NCI-H1105 (cell line): ENCODE data around the gene CXCL16.

Experiments
- DNase-seq: peaks from one replicate; lab custom pipeline; 2025; lab: John Stamatoyannopoulos, UW

CXCL16 gene

GRCh38 chr17:4739122-4740024, at the start of gene CXCL16, which contains the start of gene ZMYND15:
CXCL16 (minus strand) TSS chr17:4739928; CDS start chr17:4739339, 589 bp downstream.
ZMYND15 (plus strand) TSS chr17:4739833; CDS start chr17:4740549, 716 bp downstream.
- peak; percentile 31 for DNase-seq

GRCh38 chr17:4788807-4789700, 49.3 kb upstream of the CXCL16 start, which contains the start of gene GLTPD2:
GLTPD2 (plus strand) TSS chr17:4788964; CDS start chr17:4789012, 48 bp downstream.
- DNase-seq: no peak

GRCh38 chr17:4788159-4788806, 48.6 kb upstream of the CXCL16 start:
- DNase-seq: no peak

GRCh38 chr17:4786516-4786915, 46.8 kb upstream of the CXCL16 start:
- DNase-seq: no peak

GRCh38 chr17:4786106-4786511, 46.4 kb upstream of the CXCL16 start, which contains the start of gene VMO1:
VMO1 (minus strand) TSS chr17:4786364; CDS start chr17:4786352, 12 bp downstream.
- DNase-seq: no peak

GRCh38 chr17:4785311-4786105, 45.8 kb upstream of the CXCL16 start:
- peak; percentile 15 for DNase-seq

- DNase-seq: no peak
Observed at GRCh38 chr17:4782652-4783051, 42.9 kb upstream of the CXCL16 start.

- no peak for DNase-seq
Observed at GRCh38 chr17:4780325-4780955, 40.7 kb upstream of the CXCL16 start.

- DNase-seq: no peak
Observed at GRCh38 chr17:4777969-4778760, 38.4 kb upstream of the CXCL16 start.

- DNase-seq: no peak
Observed at GRCh38 chr17:4772235-4772613, 32.5 kb upstream of the CXCL16 start.

GRCh38 chr17:4771519-4772234, 31.9 kb upstream of the CXCL16 start, which contains the start of gene TM4SF5:
TM4SF5 (plus strand) TSS chr17:4771886; CDS start chr17:4771923, 37 bp downstream.
- DNase-seq: peak; percentile 22

- no peak for DNase-seq
Observed at GRCh38 chr17:4769628-4770027, 29.9 kb upstream of the CXCL16 start.

GRCh38 chr17:4768298-4768697, 28.6 kb upstream of the CXCL16 start:
- DNase-seq: no peak

- DNase-seq: no peak
Observed at GRCh38 chr17:4766723-4767122, 27.0 kb upstream of the CXCL16 start.

- DNase-seq: no peak
Observed at GRCh38 chr17:4766201-4766600, 26.5 kb upstream of the CXCL16 start.

GRCh38 chr17:4764595-4764994, 24.9 kb upstream of the CXCL16 start:
- no peak for DNase-seq

GRCh38 chr17:4759776-4760236, 20.1 kb upstream of the CXCL16 start:
- DNase-seq: no peak

GRCh38 chr17:4753392-4753791, 13.7 kb upstream of the CXCL16 start:
- DNase-seq: no peak

GRCh38 chr17:4751932-4752331, 12.2 kb upstream of the CXCL16 start:
- no peak for DNase-seq
